Measurements from ENCODE around the gene KCNAB1.
"Not testable (repeated sequence)": the region's sequence is repeated elsewhere in the genome, so short reads cannot be mapped to it uniquely, and the experiment has no call there.

KCNAB1 gene

GRCh38 chr3:156551746-156552145 lies 431.4 kb downstream of the KCNAB1 start:
- no peak for DNase-seq

GRCh38 chr3:156552973-156553372 lies 432.6 kb downstream of the KCNAB1 start:
- no peak for DNase-seq

- DNase-seq, result peak; percentile 75
Measured at GRCh38 chr3:156553705-156554356, 433.5 kb downstream of the KCNAB1 start.

DNA sequence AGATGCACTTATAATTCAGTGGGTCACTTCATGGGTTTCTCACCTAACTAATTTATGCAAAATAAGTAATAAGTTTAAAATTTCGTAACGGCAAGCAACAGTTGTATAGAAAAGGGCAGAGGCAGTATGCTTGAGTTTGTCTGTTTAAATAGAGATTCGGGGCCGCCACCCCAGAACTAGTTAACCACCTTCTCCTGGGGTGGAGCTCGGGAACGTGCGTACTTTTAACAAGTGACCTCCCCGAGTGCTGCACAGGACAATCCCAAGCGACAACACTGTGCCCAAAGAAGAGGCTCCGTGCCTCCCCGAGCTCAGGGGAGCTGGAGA lies 434.1 kb downstream of the KCNAB1 start:
- no peak for DNase-seq

DNA sequence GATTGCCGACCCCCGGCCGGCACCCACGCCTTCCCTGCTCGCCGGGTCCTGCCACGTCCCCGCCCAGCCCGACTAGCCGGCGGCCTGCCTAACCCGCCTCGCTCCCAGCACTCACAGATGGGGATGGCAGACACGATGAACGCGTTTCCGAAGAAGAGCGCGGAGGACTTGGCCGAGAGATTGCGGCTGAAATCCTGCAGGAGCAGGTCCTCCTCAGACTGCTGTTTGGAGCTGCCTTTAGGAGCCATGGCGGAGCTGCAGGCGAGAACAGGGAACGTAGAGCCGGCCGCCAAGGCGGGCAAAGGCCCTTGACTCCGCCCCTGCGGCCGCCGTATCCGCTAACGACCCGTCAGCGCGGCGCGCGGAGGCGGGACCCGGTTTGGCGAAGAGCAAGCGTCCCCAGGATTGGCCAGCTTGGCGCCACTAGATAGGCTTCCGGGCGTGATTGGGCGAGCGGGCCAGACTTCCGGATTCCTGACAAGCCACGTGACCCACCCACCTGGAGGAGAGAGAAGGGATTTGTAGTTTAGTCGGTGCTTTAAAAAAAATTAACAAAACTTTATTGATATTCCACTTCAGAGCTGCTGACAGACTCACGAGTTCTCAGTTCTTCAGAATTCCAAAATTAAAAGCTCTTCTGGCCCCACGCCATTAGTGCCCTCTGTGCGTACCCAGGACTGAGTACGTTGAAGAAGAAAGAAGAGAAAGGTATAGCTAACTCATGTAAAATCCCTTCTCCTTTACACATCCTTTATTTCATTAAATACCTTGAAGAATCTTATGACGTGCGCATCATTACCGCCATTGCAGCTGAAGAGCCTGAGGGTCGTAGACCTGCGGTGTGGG lies 434.7 kb downstream of the KCNAB1 start, which contains the start of gene SSR3:
TSS of gene SSR3 (minus strand) at position 276 of the 846 bp plus-strand sequence. CDS start at position 248, 28 bp downstream.
- peak; percentile 100 for DNase-seq

- DNase-seq, result peak; percentile 49
Measured at GRCh38 chr3:156558389-156558788, 438.0 kb downstream of the KCNAB1 start.

GRCh38 chr3:156559321-156559720 lies 438.9 kb downstream of the KCNAB1 start:
- no peak for DNase-seq

DNA sequence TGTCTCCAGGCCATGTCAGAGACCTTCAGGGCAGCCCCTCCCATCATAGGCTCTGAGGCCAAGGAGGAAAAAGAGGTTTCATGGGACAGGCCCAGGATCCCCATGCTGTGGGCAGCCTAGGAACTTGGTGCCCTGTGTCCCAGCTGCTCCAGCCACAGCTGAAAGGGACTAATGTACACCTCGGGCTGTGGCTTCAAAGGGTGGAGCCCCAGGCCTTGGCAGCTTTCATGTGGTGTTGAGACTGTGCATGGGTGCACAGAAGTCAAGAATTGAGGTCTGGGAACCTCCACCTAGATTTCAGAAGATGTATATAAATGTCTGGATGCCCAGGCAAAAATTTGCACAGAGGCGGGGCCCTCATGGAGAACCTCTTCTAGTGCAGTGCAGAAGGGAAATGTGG lies 441.2 kb downstream of the KCNAB1 start:
- DNase-seq, result no peak

- not testable (repeated sequence) for DNase-seq
Measured at GRCh38 chr3:156562486-156562885, 442.1 kb downstream of the KCNAB1 start.

DNA sequence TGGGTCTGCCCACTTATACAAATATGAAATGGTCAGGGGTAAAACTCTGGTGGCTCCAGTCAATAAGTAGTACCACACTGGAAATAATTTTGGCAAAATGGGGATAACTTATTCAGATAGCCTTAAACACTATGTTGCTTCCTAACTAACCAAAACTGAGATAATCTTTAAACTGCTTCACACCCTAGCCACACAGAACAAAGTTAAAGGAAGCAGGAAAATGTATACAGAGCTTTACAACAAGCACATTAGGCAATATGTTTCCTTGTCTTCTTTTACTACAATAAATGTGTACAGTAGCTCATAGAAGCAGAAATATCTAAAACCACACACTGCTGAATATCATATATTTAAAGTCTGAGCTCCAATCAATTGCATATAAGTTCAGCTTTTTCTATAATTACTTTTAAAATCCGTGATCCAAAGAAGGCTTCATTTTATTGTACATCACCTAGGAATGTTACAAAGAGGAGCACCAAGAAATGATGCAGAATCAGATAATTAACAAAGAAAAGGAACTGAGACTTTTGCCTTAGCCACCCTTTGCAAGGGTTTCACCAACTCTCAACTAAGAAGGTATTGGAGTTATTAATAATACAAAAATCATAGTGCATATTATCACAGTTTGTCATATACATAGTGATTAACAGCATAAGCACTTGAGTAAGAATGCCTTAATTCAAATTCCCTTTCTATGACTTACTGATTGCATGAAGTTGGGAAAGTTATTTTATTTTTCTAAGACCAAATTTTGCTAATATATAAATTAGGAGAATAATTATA lies 443.7 kb downstream of the KCNAB1 start:
- DNase-seq, result no peak

DNA sequence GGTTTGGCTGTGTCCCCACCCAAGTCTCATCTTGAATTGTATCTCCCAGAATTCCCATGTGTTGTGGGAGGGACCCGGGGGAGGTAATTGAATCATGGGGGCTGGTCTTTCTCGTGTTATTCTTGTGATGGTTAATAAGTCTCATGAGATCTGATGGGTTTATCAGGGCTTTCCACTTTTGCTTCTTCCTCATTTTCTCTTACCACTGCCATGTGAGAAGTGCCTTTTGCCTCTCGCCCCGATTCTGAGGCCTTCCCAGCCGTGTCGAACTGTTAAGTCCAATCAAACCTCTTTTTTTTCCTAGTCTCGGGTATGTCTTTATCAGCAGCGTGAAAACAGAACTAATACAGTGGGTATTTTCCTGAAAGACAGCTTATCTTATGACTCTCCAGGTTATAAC lies 448.6 kb downstream of the KCNAB1 start:
- DNase-seq, result not testable (repeated sequence)

DNA sequence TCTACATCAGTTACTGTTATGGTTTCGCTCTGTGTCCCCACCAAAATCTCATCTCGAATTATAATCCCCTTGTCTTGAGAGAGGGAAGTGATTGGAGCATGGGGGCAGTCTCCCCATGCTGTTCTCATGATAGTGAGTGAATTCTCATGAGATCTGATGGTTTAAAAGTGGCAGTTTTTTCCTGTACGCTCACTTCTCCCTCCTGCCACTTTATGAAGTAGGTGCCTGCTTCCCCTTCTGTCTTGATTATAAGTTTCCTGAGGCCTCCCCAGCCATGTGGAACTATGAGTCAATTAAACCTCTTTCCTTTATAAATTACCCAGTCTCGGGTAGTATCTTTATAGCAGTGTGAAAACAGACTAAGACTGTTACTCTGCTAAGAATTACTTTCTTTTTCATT lies 449.5 kb downstream of the KCNAB1 start:
- not testable (repeated sequence) for DNase-seq

DNA sequence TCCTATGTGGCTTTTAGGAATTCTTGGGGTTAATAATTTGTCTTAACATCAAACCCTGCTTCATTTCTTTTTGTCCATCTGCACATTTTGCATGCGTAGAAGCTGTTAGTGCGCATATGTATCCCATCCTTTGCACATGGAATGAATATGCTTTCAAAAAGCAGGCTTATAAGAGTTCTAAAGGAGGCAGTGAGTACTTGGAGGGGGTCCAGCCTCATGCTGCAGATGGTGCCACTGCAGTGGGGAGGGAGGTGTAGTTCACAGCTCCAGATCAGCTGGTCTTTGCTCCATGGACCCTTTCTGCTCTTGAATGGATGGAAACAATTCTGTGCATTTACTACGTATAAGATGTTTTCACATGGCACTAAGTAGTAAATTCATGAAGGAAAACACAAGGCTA lies 455.3 kb downstream of the KCNAB1 start:
- DNase-seq, result no peak

- DNase-seq, result no peak
Measured at GRCh38 chr3:156576051-156576450, 455.7 kb downstream of the KCNAB1 start.

DNA sequence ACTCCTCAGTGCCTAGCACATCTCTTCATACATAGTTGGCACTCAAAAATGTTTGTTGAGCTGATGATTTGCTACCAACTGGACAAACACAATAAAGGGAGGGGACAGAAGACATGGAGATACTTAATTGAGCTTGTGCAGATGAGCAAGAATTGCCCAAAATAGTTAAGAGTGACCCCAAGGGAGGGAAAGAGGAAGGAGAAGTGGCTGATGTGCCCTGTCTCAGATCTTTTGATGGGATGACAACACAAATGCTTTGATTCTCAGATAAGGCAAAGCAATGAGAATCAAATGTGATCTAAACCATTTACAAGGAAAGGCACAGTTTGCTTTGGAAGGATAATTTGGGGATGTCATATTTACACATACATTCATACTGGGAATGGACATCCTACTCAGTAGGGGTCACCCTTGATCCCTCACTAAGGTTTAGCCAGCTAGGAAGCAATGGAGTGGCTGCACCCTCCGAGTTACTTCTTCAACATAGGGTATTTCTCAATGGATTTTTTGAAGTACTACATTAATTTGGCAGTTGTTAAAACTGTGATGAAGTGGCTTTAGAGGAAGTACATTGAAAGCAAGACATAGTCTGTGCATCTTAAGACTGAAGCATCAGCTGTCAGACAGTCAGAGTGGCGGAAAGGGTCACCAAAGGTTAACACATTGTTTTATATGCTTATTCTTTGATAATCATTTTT lies 456.4 kb downstream of the KCNAB1 start:
- DNase-seq, result peak; percentile 40

DNA sequence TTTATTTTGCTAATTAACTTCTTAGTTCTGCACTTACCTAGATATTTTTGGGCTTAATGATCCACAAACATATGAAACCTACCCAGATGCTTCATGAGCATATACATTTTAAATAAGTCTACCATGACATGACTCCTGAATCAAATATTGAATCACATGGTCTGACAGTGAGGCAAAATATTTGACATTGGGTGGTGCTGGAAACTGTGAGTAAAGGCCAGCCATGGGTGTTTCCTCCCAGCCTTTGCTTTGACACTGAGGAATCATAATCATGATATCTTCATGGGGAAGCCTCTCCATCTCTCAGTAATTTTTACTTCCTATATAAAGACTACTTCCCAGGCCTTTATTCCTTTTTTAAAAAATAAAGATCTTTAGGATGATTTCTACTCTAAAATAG lies 457.4 kb downstream of the KCNAB1 start:
- DNase-seq, result no peak

GRCh38 chr3:156579427-156579851 lies 459.1 kb downstream of the KCNAB1 start:
- DNase-seq, result peak; percentile 78

GRCh38 chr3:156581033-156581432 lies 460.7 kb downstream of the KCNAB1 start:
- no peak for DNase-seq

- DNase-seq, result no peak
Measured at GRCh38 chr3:156581954-156582353, 461.6 kb downstream of the KCNAB1 start.

GRCh38 chr3:156582532-156583183 lies 462.3 kb downstream of the KCNAB1 start:
- no peak for DNase-seq

- no peak for DNase-seq
Measured at GRCh38 chr3:156583469-156583868, 463.1 kb downstream of the KCNAB1 start.
